GM12865 (cell line): ENCODE results near the gene CAPN10.

Source experiments
- DNase-seq: peaks from one replicate; pipeline ENCODE4 v3.0.0; 2010; ENCODE audit warnings: low read depth
- H3K4me3 ChIP-seq: 2 replicates; pipeline ENCODE4 v1.5.1; 2011; ENCODE audit warnings: mild to moderate bottlenecking, low read depth, low read length, control low read depth
- CTCF ChIP-seq: IDR thresholded peaks from 2 replicates; pipeline ENCODE4 v1.5.1; 2011; ENCODE audit warnings: low read length, control low read depth, low read depth, inconsistent platforms; ENCODE audit not compliant: insufficient read depth; ENCODE audit errors: missing control alignments

Gene CAPN10

DNA sequence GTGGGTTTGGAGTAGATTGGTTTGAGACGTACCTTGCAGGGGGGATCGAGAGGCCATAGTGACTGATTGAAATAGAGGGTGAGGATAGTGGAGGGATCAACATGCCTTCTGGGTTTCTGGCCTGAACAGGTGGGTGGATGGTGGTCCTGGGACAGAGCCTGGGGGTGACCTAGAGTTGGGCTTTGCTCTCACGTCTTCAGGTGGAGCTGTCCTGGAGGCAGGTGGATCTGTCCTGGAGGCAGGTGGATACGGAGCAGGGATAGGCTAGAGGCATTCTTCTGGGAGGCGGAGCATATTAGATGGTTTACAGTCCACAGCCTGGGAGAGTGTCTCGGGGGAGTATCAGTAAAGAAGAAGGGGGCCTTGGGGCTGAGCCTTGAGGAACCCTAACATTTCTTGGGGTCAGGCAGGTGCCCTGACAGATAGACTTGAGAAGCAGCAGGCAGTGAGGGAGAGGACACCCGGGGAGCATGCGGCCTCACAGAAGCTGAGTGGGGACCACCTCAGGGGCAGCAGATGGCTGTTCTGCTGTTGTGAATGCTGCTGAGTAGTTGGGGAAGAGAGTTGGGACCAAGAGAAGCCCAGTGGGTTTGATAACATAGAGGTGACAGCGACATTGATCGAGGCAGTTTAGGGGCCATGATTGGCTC lies 1.6 kb downstream of the CAPN10 start:
- DNase-seq = no peak
- no peak overlapping the region for H3K4me3 ChIP-seq
- TF ChIP-seq CTCF = no peak

- H3K4me3 ChIP-seq = no peak overlapping the region
- no peak for DNase-seq
- no peak for TF ChIP-seq CTCF
These were observed 2.1 kb downstream of the CAPN10 start for GRCh38 chr2:240588669-240589068.

DNA sequence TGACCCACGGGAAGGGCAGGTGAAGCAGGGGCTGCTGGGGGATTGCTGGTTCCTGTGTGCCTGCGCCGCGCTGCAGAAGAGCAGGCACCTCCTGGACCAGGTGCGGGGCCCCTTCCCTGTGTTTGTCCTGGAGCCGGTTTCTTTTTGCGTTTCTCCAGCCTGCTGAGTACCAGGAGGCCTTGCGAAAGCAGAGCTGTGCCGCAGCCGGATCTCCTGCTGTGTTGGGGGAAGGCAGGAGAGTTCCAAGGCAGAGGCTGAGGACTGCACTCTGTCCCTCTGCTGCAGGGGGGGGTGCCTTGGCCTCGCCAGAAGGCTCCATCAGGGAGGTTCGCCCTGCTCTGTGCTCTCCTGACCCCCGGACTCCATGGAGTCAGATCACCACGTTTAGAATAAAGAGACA lies 2.8 kb downstream of the CAPN10 start:
- no peak for TF ChIP-seq CTCF
- no peak overlapping the region for H3K4me3 ChIP-seq
- no peak for DNase-seq

GRCh38 chr2:240589850-240590525 lies 3.5 kb downstream of the CAPN10 start:
- no peak for TF ChIP-seq CTCF

DNA sequence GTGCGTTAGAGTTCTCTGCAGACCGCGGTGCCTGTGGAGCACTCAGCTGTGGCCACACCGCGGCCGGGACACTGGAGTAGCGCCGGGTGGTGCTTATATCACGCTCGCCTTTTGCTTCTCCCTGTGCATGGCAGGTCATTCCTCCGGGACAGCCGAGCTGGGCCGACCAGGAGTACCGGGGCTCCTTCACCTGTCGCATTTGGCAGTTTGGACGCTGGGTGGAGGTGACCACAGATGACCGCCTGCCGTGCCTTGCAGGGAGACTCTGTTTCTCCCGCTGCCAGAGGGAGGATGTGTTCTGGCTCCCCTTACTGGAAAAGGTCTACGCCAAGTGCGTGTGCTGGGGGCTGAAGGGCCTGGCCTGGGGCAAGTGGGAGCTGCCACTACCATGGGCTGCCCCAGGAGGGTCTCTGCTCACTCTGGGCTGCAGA lies 4.2 kb downstream of the CAPN10 start:
- no peak for DNase-seq
- H3K4me3 ChIP-seq = no peak overlapping the region
- no peak for TF ChIP-seq CTCF

More at GRCh38 chr2:240589850-240590525, 3.5 kb downstream of the CAPN10 start:
- no peak for DNase-seq
- H3K4me3 ChIP-seq = no peak overlapping the region

- no peak for TF ChIP-seq CTCF
- H3K4me3 ChIP-seq = no peak overlapping the region
- DNase-seq = no peak
These were observed 4.7 kb downstream of the CAPN10 start for GRCh38 chr2:240591226-240591625.
